HG02610 (cell line): ENCODE results near the gene CHAF1A.

Source experiments
- ATAC-seq: cut with Tn5 transposase; IDR thresholded peaks from one replicate; pipeline ENCODE4 v1.9.1; 2021; ENCODE audit warnings: mild to moderate bottlenecking, moderate library complexity; ENCODE audit not compliant: unreplicated experiment

The CHAF1A gene

GRCh38 chr19:4378886-4379285, 23.6 kb upstream of the CHAF1A start:
- ATAC-seq: no peak

- peak; percentile 28 for ATAC-seq
These were observed 22.8 kb upstream of the CHAF1A start for GRCh38 chr19:4379383-4380253.

DNA sequence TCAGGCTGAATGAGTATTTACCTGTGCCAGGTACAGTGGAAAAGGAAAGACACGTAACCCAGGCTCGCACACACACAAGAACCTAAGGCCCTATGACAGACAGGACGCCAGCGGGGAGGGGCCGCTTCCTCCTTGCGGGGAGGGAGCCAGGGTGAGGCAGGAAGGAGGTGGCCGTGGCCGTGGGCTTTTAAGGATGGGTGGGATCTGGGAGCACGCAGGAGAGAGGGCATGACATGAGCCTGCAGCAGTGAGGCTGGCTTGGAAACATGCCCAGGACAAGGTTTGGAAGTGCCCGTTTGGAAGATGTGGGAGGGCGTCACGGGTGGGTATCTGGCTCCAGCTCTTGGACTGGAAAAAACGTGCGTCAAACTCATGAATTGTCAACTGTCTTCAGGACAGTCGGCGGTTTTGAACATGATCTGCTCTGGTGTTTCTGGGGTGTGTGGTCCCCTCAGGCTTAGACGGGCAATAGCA, 22.1 kb upstream of the CHAF1A start:
- ATAC-seq: no peak

GRCh38 chr19:4385291-4386040, 17.0 kb upstream of the CHAF1A start:
- no peak for ATAC-seq

DNA sequence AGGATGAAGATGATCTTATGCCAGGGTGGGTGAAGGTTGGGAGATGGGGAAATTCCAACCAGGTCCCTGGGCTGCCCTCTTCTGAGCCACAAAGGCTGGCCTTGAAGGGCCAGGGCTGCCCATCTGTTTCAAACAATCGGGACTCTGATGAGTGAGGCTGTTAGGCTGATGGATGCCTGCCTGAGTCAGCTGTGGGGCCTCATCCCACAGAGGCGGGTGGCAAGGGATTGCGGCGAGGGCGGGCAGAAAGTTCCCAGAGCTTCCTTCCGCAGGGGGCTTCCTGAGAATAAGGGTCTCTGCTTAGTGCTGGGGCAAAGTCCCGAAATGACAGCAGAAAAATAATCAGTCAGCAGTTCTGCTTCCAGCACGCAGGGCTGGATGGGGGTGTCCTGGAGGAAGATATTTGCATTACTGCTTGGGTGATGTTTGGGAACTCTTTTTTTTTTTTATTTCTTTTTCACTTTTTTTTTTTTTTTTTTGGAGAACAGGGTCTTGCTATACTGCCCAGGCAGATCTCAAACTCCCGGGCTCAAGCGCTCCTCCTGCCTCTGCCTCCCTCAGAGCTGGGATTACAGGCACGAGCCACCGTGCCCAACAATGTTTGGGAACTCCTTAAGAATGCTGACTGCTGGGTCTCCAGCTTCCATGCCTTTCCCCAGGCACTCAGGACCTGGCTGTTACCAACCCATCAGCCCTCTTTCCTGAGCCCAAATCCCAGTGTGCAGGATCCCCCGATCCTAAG, 16.2 kb upstream of the CHAF1A start:
- ATAC-seq: no peak

DNA sequence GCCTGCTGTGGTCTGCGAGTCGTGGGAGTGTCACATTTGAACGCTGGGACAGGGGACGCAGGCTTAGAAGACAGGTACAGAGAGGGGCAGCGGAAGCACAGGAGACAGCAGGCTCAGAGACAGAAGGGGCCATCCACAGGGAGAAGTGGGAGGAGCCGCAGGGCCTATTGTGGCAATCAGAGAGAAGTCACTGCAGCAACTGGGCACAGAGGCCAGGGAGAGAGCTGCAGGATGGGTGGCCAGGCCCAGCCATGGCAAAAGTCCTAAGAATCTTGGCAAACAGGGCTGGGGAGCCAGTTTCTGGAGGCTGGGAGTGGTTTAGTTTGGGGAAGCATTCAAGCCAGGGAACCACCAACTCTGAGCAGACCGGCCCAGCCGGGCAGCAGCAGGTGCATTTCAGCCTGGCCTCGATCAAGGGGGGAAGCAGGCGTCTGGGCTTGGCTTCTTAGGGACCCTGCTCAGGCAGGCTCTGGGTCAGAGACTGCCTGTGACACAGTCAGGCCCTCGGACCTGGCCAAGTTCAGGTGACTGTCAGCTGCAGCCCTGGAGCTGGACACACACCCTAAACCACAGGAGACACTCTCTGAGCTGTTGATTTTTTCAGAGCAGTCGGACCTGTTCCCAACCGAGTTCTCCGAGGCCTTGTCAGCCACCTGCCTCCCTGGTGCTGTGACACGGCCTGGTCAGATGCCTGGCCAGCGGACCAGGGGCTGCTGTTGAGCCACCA, 13.9 kb upstream of the CHAF1A start:
- no peak for ATAC-seq

DNA sequence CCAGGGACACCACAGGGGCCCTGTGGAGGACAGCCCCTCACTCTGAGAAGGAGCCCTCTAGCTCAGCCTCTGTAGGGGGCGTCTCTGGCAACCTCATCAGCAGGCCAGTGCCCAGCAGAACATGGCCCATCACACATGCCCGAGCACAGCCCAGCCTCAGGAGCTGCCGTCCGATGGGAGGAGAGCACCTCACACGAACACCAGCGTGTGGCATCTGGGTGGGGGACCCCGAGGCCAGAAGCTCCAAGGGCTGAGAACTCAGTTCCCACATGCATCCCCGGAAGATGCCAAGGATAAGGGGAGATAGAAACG, 13.4 kb upstream of the CHAF1A start:
- no peak for ATAC-seq

DNA sequence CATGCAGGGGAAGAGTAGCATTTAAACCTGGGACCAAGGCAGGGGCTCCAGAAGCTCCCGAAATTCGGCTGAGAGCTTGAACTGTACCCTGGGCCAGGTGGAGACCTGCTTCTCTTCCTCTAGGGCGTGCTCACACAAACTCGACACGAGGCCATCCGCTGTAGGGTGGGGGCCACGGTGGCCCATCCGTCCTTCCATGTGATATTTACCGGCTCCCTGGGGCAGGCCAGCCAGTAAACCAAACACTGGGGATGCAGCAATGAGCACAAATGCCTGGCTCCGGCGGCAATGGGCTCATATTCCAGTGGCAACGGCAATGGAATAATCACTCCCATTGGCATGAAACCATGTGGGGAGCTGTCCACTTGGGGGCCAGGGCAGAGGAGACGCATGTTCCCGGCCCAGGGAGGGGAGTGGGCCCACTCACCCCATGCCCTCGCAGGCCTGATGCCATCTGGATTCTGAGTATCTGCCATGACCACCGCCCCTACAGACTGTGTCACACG, 12.9 kb upstream of the CHAF1A start:
- no peak for ATAC-seq

DNA sequence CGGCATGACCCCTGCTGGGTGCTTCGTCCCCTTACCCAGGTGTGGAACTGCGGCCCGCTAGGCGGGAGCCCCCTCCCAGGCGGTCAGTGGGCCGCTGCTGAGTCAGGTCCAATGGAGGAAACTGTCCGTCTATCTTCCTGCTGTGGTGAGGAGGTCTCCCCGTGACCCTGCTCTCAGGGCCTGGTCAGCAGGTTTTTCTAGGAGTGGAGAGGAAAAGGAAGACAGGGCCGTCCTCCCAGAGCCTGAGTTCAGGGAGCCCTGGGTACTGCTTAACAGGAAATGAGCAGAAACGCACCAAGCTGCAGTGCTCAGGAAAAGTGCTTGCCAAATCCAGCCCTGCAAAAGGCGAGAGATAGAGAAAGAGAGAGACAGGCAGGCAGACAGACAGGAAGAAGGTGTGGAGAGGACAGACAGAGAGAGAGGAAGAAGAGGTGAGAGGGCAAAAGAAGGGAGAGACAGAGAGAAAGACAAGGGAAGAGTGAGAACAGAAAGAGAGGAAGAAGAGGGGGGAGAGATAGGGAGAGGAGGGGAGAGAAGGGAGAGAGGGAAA, 12.3 kb upstream of the CHAF1A start:
- ATAC-seq: no peak

DNA sequence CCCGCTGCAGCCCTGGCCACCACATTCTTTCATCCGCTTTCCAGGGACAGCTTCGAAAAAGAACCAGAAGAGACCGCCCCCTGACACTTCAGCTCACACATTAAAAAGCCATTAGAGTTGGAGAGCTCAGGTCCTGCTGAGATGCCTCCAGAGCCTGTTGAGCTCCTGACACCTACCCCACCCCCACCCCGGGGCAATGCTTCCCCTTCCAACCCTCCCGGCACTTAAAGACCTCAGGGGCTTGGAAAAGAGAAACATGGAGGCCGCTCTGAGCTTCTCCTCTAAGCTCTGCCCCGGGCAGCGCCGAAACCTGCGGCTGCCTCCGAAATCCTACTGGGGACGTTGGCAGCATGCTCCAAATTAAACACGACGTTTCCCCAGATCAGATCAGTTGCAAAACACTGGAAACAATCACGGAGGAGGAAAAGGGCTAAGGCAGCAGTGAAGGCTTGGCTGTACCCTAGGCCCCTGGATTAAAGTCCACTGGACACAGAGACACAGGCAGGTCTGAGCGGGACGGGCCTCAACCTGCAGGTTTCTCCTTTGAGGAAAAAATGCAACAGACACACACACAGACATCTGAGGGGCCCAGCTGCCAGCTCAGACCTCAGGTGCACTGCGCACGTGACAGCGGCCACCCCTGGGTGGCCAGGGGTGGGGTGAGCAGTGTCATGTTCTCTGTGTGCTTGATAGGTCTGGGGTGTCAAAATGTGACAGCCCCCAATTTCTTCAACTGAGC, 11.7 kb upstream of the CHAF1A start:
- ATAC-seq: no peak

GRCh38 chr19:4391306-4391693, 11.1 kb upstream of the CHAF1A start:
- ATAC-seq: no peak

GRCh38 chr19:4391701-4392483, 10.5 kb upstream of the CHAF1A start:
- ATAC-seq: no peak

DNA sequence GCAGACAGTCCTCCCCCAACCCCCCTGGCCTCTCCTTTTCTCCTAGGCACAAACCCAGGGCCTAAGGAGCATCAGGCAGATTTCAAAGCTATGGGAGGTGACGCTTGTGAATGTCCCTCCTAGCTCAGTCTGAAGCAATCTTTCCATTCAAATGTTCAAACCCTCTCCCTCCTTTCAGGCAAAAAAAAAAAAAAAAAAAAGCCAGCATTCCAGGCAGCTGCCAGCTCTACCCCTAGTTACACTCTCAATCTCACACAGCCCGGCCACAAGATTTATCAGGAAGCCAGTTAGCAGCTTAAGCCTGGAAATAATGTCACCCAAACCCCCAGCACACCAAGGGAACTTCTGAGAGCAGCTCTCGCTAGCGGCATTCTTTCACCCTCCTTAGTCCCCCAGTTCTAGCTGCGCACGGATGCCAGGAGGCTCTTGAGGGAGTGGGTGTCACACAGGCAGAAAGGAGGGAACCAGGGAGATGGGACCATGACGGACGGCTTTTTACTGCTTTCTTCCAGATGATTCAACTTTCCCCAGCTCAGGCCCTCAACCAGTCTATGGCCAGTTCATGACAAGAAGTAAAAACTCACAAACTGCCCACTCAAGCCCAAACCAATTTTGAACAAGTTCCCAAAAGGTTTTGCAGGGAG, 8.4 kb upstream of the CHAF1A start:
- no peak for ATAC-seq

DNA sequence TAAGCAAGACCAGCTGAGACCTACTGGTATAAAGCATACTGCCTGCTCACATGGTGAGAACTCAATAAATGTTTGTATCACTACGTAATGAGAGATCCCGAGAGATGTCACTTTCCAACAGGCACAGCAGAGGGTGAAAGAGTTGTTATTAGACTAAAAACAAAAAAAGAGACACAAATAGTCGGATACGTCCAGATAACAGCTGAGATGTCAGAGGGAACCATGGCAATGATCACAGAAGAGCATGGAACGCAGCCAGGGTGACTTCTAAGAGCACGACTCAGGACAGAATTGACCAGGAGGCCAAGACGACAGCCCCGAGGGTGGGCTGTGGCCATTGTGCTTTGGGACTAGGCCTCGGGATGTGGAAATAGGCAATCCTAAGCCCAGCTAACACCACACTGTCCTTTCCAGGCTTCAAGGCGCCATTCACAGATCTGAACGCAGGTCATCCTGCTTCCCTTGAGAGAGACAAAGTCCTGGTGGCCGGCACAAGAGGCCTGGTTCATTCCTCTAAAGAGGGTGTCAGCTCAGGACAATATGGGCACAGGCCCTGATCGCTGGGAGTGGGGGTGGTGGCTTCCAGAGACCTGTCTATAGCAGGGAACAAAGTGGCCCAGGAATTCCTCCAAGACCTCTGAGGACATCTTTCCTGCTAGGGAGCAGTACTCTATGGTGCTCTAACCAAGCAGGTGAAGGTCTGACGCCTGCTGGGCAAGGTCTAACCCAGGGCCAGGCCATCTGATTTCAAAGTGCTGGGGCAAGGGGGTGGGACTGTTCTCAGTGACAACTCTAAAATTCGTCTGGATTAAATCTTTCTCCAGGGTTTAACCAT, 5.3 kb upstream of the CHAF1A start:
- ATAC-seq: no peak

DNA sequence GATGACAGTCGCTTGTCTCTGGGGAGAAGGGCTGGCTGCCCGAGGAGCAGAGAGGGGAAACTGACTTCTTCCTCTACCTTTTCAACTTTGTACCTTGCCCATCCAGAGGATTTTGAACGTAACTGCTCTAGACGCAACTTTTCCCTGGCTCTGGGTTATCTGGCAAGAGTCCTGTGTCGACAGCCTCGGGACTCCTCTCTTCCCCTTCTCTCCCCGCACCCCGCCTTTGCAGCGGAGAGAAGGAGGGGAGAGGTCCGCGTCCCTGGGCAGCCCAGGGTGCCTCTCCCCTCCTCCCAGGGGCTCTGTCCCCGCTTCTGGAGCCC, 2.7 kb upstream of the CHAF1A start:
- ATAC-seq: no peak

DNA sequence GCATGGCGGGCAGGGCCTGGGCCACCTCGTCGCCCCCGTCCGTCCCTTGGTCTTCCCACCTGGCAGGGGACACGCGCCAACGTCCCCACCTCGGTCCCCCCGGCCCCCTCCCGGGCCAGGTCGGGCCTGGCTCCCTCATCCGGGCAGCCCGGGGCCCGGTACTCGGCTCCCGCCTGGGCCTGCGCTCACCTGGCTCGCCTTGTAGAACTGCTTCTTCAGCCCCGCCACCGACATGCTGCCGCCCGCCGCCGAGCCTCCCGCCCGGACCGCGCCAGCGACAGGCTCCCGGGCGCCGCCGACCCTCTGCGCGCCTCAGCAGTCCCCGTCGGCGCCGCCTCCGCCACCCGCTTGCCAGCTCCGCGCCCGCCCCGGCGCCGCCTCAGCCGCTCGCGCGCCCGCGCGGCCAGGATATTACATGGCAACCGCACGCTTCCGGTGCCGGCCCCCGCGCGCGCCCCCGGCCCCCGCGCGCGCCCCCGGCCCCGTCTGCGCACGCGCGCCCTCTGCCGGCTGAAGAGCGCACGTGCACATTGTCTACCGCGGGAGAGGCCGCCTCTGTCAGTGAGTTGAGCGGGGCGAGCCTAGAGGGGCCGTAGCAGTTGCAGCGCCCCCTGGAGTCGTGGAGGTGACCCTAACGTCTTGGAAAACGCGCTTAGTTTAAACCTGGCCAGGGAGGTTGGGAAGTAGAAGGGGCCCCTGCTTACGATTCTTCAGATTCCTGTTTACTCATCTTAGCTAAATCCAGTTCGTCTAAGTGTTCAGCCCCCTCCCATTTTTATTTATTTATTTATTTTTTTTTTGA, 2.1 kb upstream of the CHAF1A start, which contains the start of gene SH3GL1:
SH3GL1 (minus strand) TSS at position 413 of the 802 bp plus-strand sequence; CDS start at position 234, 179 bp downstream.
- peak; percentile 53 for ATAC-seq

GRCh38 chr19:4401769-4402170, 670 bp upstream of the CHAF1A start:
- ATAC-seq: no peak
